HG03575 (cell line): ENCODE measurements around the gene LELP1.
"Not testable (repeated sequence)": the region's sequence is repeated elsewhere in the genome, so short reads cannot be mapped to it uniquely, and the experiment has no call there.

Source experiments
- ATAC-seq: cut with Tn5 transposase; IDR thresholded peaks from one replicate; pipeline ENCODE4 v1.9.1; 2021; ENCODE audit not compliant: unreplicated experiment, insufficient number of reproducible peaks, low FRiP score; ENCODE audit errors: extremely low read depth

LELP1 gene

GRCh38 chr1:153203130-153203529 lies at the start of gene LELP1:
LELP1 (plus strand) TSS chr1:153203430; CDS start chr1:153204708, 1,278 bp downstream.
- no peak for ATAC-seq

- no peak for ATAC-seq
Measured at GRCh38 chr1:153155541-153155940, 47.7 kb upstream of the LELP1 start.

GRCh38 chr1:153168686-153169085 lies 34.5 kb upstream of the LELP1 start:
- ATAC-seq = no peak

- no peak for ATAC-seq
Measured at GRCh38 chr1:153174624-153175023, 28.6 kb upstream of the LELP1 start.

- ATAC-seq = no peak
Measured at GRCh38 chr1:153178922-153179321, 24.3 kb upstream of the LELP1 start.

GRCh38 chr1:153180556-153180955 lies 22.7 kb upstream of the LELP1 start:
- ATAC-seq = no peak

GRCh38 chr1:153188301-153188700 lies 14.9 kb upstream of the LELP1 start:
- ATAC-seq = not testable (repeated sequence)

GRCh38 chr1:153190373-153190772 lies 12.9 kb upstream of the LELP1 start:
- no peak for ATAC-seq

- no peak for ATAC-seq
Measured at GRCh38 chr1:153192697-153193096, 10.5 kb upstream of the LELP1 start.

- ATAC-seq = no peak
Measured at GRCh38 chr1:153194331-153195050, 8.7 kb upstream of the LELP1 start.

- ATAC-seq = no peak
Measured at GRCh38 chr1:153195216-153195615, 8.0 kb upstream of the LELP1 start.

- no peak for ATAC-seq
Measured at GRCh38 chr1:153202006-153202405, 1.2 kb upstream of the LELP1 start.

- no peak for ATAC-seq
Measured at GRCh38 chr1:153206631-153207030, 3.4 kb downstream of the LELP1 start.

GRCh38 chr1:153210206-153210605 lies 7.0 kb downstream of the LELP1 start:
- ATAC-seq = no peak

GRCh38 chr1:153212201-153212600 lies 9.0 kb downstream of the LELP1 start:
- ATAC-seq = no peak

- ATAC-seq = no peak
Measured at GRCh38 chr1:153213519-153213918, 10.3 kb downstream of the LELP1 start.

- ATAC-seq = no peak
Measured at GRCh38 chr1:153217212-153217611, 14.0 kb downstream of the LELP1 start, which contains the start of gene PRR9. PRR9 (plus strand) TSS chr1:153217584; CDS start chr1:153218145, 561 bp downstream.

GRCh38 chr1:153217744-153218416 lies 14.7 kb downstream of the LELP1 start:
- no peak for ATAC-seq

GRCh38 chr1:153220606-153221303 lies 17.5 kb downstream of the LELP1 start:
- ATAC-seq = no peak
